ENCODE data around the gene CNTFR.
"Not testable (repeated sequence)": the region's sequence is repeated elsewhere in the genome, so short reads cannot be mapped to it uniquely, and the experiment has no call there.

The CNTFR gene

GRCh38 chr9:34546102-34546833 lies 43.3 kb downstream of the CNTFR start:
- H3K27ac ChIP-seq, result no peak overlapping the region
- H3K4me3 ChIP-seq, result no peak overlapping the region
- TF ChIP-seq CTCF (IDR thresholded peaks at IDR 0.05), result no peak
- no peak for DNase-seq (ENCODE audit: low spot score)

- Histone ChIP-seq H3K27ac (no peak overlapping the region), H3K4me3 (no peak overlapping the region)
- no peak for DNase-seq (ENCODE audit: low spot score)
- no peak for TF ChIP-seq CTCF (IDR thresholded peaks at IDR 0.05)
Observed at GRCh38 chr9:34545497-34545896, 44.0 kb downstream of the CNTFR start.

GRCh38 chr9:34544035-34544434 lies 45.5 kb downstream of the CNTFR start:
- no peak for DNase-seq (ENCODE audit: low spot score)
- TF ChIP-seq CTCF (IDR thresholded peaks at IDR 0.05), result no peak
- Histone ChIP-seq H3K27ac (no peak overlapping the region), H3K4me3 (no peak overlapping the region)

- H3K27ac ChIP-seq, result no peak overlapping the region
- no peak overlapping the region for H3K4me3 ChIP-seq
- DNase-seq (ENCODE audit: low spot score), result peak; percentile 69
- no peak for TF ChIP-seq CTCF (IDR thresholded peaks at IDR 0.05)
Observed at GRCh38 chr9:34541540-34541939, 48.0 kb downstream of the CNTFR start.

GRCh38 chr9:34540827-34541226 lies 48.7 kb downstream of the CNTFR start:
- H3K27ac ChIP-seq, result no peak overlapping the region
- H3K4me3 ChIP-seq, result no peak overlapping the region
- no peak for DNase-seq (ENCODE audit: low spot score)
- TF ChIP-seq CTCF (IDR thresholded peaks at IDR 0.05), result no peak

- TF ChIP-seq CTCF (IDR thresholded peaks at IDR 0.05), result no peak
- no peak overlapping the region for H3K4me3 ChIP-seq
- no peak overlapping the region for H3K27ac ChIP-seq
- DNase-seq (ENCODE audit: low spot score), result no peak
Observed at GRCh38 chr9:34536685-34537084, 52.8 kb downstream of the CNTFR start.

GRCh38 chr9:34532041-34532440 lies 57.5 kb downstream of the CNTFR start:
- H3K4me3 ChIP-seq; DNase-seq (ENCODE audit: low spot score); H3K27ac ChIP-seq: not testable (repeated sequence)
